IMR-90 (cell line): ENCODE results near the gene IL11. TPM values are rescaled to one million over a fixed set of nuclear protein-coding genes. Genes with fewer than 3 reads are reported as not detected.

Experiments used
- ATAC-seq: fragments of 200-7000 bp; cut with Tn5 transposase; 2 replicates; pipeline ENCODE4 v1.9.1; 2020; ENCODE audit warnings: low read depth, mild to moderate bottlenecking, moderate library complexity
- BruUV-seq: library from RNA; stranded (reverse); fragments of 400-500 nt; replicated peaks from 2 replicates; lab custom pipeline; 2021; lab: Mats Ljungman, UMichigan
- CTCF ChIA-PET: fragments of 300-600 bp; formaldehyde crosslinking; extraction: SDS; loops from one replicate; lab custom pipeline; 2021; ENCODE audit warnings: antibody characterized with exemption; lab: Yijun Ruan, JAX
- POLR2A ChIA-PET: fragments of 300-600 bp; sonication (Branson Sonifier 250); formaldehyde crosslinking; loops from one replicate; lab custom pipeline; 2022; ENCODE audit warnings: antibody characterized with exemption; ENCODE audit not compliant: unreplicated experiment; lab: Charles Lee
- DNase-seq: peaks from one replicate; pipeline ENCODE4 v3.0.0; 2013
- H2AFZ ChIP-seq: replicated peaks from 2 replicates; pipeline ENCODE3; 2013; ENCODE audit warnings: low read length, mild to moderate bottlenecking; ENCODE audit not compliant: poor library complexity
- H2AK5ac ChIP-seq: 2 replicates; pipeline ENCODE4 v1.6.1; 2013; ENCODE audit warnings: low read depth, low read length, inconsistent platforms
- H2AK9ac ChIP-seq: replicated peaks from 2 replicates; pipeline ENCODE3; 2013; ENCODE audit warnings: mild to moderate bottlenecking, low read depth, low read length, moderate library complexity; ENCODE audit not compliant: poor library complexity
- H2BK120ac ChIP-seq: 2 replicates; pipeline ENCODE4 v1.6.1; 2013; ENCODE audit warnings: low read depth, low read length, inconsistent platforms
- H2BK15ac ChIP-seq: 3 replicates; pipeline ENCODE4 v1.6.1; 2013; ENCODE audit warnings: low read depth, low read length, inconsistent platforms
- H2BK20ac ChIP-seq: 2 replicates; pipeline ENCODE4 v1.6.1; 2013; ENCODE audit warnings: low read depth, mild to moderate bottlenecking, inconsistent platforms, low read length, moderate library complexity
- H2BK5ac ChIP-seq: 2 replicates; pipeline ENCODE4 v1.6.1; 2013; ENCODE audit warnings: mild to moderate bottlenecking, low read depth, low read length, inconsistent platforms; ENCODE audit not compliant: poor library complexity, severe bottlenecking
- H3K14ac ChIP-seq: replicated peaks from 2 replicates; pipeline ENCODE4 v1.6.1; 2013; ENCODE audit warnings: low read depth, low read length, inconsistent platforms
- H3K18ac ChIP-seq: 2 replicates; pipeline ENCODE4 v1.6.1; 2013; ENCODE audit warnings: low read depth, low read length, control low read depth
- H3K23ac ChIP-seq: 2 replicates; pipeline ENCODE4 v1.6.1; 2013; ENCODE audit warnings: low read depth, low read length, inconsistent platforms
- H3K27ac ChIP-seq: 2 replicates; pipeline ENCODE4 v1.5.1; 2013; ENCODE audit warnings: mild to moderate bottlenecking, control low read depth, low read length; ENCODE audit not compliant: insufficient read depth
- H3K27me3 ChIP-seq: 2 replicates; pipeline ENCODE4 v1.6.1; 2013; ENCODE audit warnings: low read length; ENCODE audit not compliant: control insufficient read depth, insufficient read depth
- H3K36me3 ChIP-seq: 2 replicates; pipeline ENCODE4 v1.6.1; 2013; ENCODE audit warnings: low read length, mixed read lengths; ENCODE audit not compliant: control insufficient read depth, insufficient read depth
- H3K4ac ChIP-seq: 2 replicates; pipeline ENCODE4 v1.6.1; 2013; ENCODE audit warnings: low read depth, low read length, inconsistent platforms
- H3K4me1 ChIP-seq: 2 replicates; pipeline ENCODE4 v1.6.1; 2013; ENCODE audit warnings: low read length, mixed read lengths; ENCODE audit not compliant: control insufficient read depth, insufficient read depth
- H3K4me2 ChIP-seq: 2 replicates; pipeline ENCODE4 v1.6.1; 2013; ENCODE audit warnings: low read depth, mild to moderate bottlenecking, control low read depth, low read length, moderate library complexity
- H3K4me3 ChIP-seq: 2 replicates; pipeline ENCODE4 v1.5.1; 2013; ENCODE audit warnings: low read depth, mild to moderate bottlenecking, control low read depth, low read length, moderate library complexity; ENCODE audit not compliant: insufficient read depth
- H3K56ac ChIP-seq: 2 replicates; pipeline ENCODE4 v1.6.1; 2013; ENCODE audit warnings: low read length, inconsistent platforms; ENCODE audit not compliant: insufficient read depth; ENCODE audit errors: extremely low read depth
- H3K79me1 ChIP-seq, 2 experiments: 2 replicates each; pipeline ENCODE4 v1.6.1; 2013; ENCODE audit warnings: low read length in 2 of 2, inconsistent platforms in 1 of 2, low read depth in 1 of 2
- H3K9ac ChIP-seq: 2 replicates; pipeline ENCODE4 v1.6.1; 2013; ENCODE audit warnings: low read depth, low read length, control low read depth
- H3K9me1 ChIP-seq: 2 replicates; pipeline ENCODE4 v1.6.1; 2013; ENCODE audit warnings: low read length, inconsistent platforms; ENCODE audit not compliant: insufficient read depth
- H3K9me3 ChIP-seq: 2 replicates; pipeline ENCODE4 v1.6.1; 2013; ENCODE audit warnings: low read length; ENCODE audit not compliant: control insufficient read depth, insufficient read depth
- H4K20me1 ChIP-seq: 2 replicates; pipeline ENCODE4 v1.6.1; 2013; ENCODE audit warnings: low read length, inconsistent platforms; ENCODE audit not compliant: insufficient read depth
- H4K5ac ChIP-seq: 2 replicates; pipeline ENCODE4 v1.6.1; 2013; ENCODE audit warnings: mild to moderate bottlenecking, low read depth, low read length, control low read depth
- H4K8ac ChIP-seq, 2 experiments: 2 replicates each; pipeline ENCODE4 v1.6.1; 2013; ENCODE audit warnings: low read depth in 2 of 2, low read length in 2 of 2, control low read depth in 1 of 2, inconsistent platforms in 1 of 2
- H4K91ac ChIP-seq: 2 replicates; pipeline ENCODE4 v1.6.1; 2013; ENCODE audit warnings: low read depth, low read length, inconsistent platforms; ENCODE audit not compliant: insufficient read depth
- WGBS, 2 experiments: methylation state at CpG; one replicate each; pipeline versions ENCODE4 v1.1.5 to v1.1.7; 2013; ENCODE audit warnings: missing lambda C conversion rate in 2 of 2; ENCODE audit not compliant: insufficient read length in 1 of 2; ENCODE audit errors: extremely low coverage in 2 of 2; 5-methylcytosine and 5-hydroxymethylcytosine counted together
- dilution Hi-C: fragments of 300-500 bp; cut with HindIII; formaldehyde crosslinking; loops from one replicate; pipeline ENCODE4 v1.14.3; 2018; ENCODE audit warnings: low sequenced_read_pairs; ENCODE audit not compliant: unreplicated experiment
- in situ Hi-C: fragments of 300-500 bp; cut with MboI; formaldehyde crosslinking; loops from 3 replicates; pipeline ENCODE4 v1.14.3; 2019; ENCODE audit warnings: low sequenced_read_pairs, inconsistent platforms, mixed read lengths
- intact Hi-C: fragments of 100-400 bp; cut with micrococcal nuclease; formaldehyde crosslinking; loops from 2 replicates; pipeline ENCODE4 v1.10.0; 2022
- polyA plus RNA-seq, 3 experiments: library from polyadenylated mRNA; depleted of rRNA; stranded (reverse); fragments of >200 nt; gene quantifications; 2 replicates each; pipeline ENCODE4 v1.2.3, GENCODE V29; 2012; ENCODE audit warnings: low replicate concordance in 1 of 3
- total RNA-seq: library from RNA; depleted of rRNA; stranded (reverse); fragments of >200 nt; gene quantifications from 2 replicates; pipeline ENCODE4 v1.2.3, GENCODE V29; 2012
- TF ChIP-seq, protein P1 (sequence below): fragments of 150-350 bp; IDR thresholded peaks from 2 replicates; pipeline ENCODE4 v1.6.1; 2016; ENCODE audit warnings: low read depth, mild to moderate bottlenecking, low read length, moderate library complexity, borderline replicate concordance

IL11 gene
- total and polyA plus RNA-seq, 2 of the 4 experiments (the other 2 are of a cell fraction): 14.3 to 33.6 TPM

DNA sequence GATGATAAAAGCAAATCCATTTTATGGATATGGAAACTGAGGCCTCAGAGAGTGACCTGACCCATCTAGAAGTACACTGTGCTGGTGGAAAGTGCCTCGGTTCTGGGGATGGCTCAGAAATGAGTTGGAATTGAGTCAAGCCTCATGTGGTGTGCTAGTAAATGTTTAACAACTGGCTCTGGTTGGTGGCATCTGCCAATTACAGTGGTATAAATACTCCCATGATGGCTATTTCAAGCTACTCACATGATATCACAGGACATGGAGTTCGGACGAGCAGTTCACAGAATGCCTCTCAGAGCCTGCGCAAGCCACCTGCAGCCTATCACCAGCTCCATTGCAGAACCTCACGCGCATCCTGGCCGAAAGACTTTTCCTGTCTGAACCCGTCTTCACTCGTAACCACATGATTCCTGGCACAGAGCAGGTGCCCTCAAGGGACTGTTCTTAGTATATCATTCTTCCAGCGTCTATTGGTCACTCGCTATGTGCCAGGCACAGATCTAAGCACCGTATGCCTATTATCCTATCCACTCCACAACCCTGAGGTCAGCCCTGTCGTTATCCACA, 54.2 kb downstream of the IL11 start:
- Histone ChIP-seq H2AK9ac (no peak overlapping the region), H3K23ac (no peak overlapping the region), H2AK5ac (no peak overlapping the region), H3K56ac (no peak overlapping the region), H3K14ac (no peak overlapping the region), H4K5ac (no peak overlapping the region), H2BK120ac (no peak overlapping the region), H3K79me1 (no peaks in the 10 kb centered on the region), H2BK5ac (no peak overlapping the region), H3K4me3 (no peak overlapping the region), H3K4ac (no peak overlapping the region), H3K4me1 (no peaks in the 10 kb centered on the region; the same call in 1 of the 2 replicates), H3K27me3 (peaks cover under 1% of the 10 kb centered on the region; the same call in 1 of the 2 replicates), H3K9ac (no peak overlapping the region), H2BK20ac (no peak overlapping the region), H3K9me3 (0 out of 2 replicates have a peak, but pooled peaks cover 1% of the 10 kb centered on the region), H2BK15ac (no peak overlapping the region), H3K36me3 (no peaks in the 10 kb centered on the region; the same call in 1 of the 2 replicates), H3K4me2 (no peak overlapping the region), H4K91ac (no peak overlapping the region), H3K18ac (no peak overlapping the region), H4K8ac (no peak overlapping the region), H3K9me1 (no peaks in the 10 kb centered on the region), H2AFZ (no peak overlapping the region), H4K20me1 (no peaks in the 10 kb centered on the region), H3K27ac (no peak overlapping the region)
- dilution Hi-C loops (no loop called here), intact Hi-C loops (no loop called here), in situ Hi-C loops (no loop called here)
- no peak for DNase-seq
- ChIA-PET POLR2A (no interaction called here), CTCF (no interaction called here)
- WGBS, 2 experiments: 86% methylated on average over 8 of the region's 13 CpGs; no CpG with 5 or more reads in 1 of the 2 experiments
- ATAC-seq: no peak
- no TSS peak for BruUV-seq
- TF ChIP-seq, protein P1, sequence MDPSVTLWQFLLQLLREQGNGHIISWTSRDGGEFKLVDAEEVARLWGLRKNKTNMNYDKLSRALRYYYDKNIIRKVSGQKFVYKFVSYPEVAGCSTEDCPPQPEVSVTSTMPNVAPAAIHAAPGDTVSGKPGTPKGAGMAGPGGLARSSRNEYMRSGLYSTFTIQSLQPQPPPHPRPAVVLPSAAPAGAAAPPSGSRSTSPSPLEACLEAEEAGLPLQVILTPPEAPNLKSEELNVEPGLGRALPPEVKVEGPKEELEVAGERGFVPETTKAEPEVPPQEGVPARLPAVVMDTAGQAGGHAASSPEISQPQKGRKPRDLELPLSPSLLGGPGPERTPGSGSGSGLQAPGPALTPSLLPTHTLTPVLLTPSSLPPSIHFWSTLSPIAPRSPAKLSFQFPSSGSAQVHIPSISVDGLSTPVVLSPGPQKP: no peak
